Testis (tissue), 3 donors: Measurements from ENCODE around the gene WWC1. TPM values are rescaled to one million over a fixed set of nuclear protein-coding genes. Genes with fewer than 3 reads are reported as not detected.

Source experiments
- DNase-seq: peaks from one replicate; pipeline ENCODE4 v3.0.0-alpha.2; 2019
- H3K27ac ChIP-seq, 2 donors: fragments of 200-600 bp; sonication (generic); one replicate each; pipeline ENCODE4 v1.5.1; 2019
- H3K27me3 ChIP-seq: fragments of 200-600 bp; sonication (generic); one replicate; pipeline ENCODE4 v1.5.1; 2019
- H3K36me3 ChIP-seq: fragments of 200-600 bp; sonication (generic); one replicate; pipeline ENCODE4 v1.5.1; 2017; ENCODE audit warnings: low read depth; ENCODE audit errors: missing control alignments
- H3K4me1 ChIP-seq: fragments of 200-600 bp; sonication (generic); one replicate; pipeline ENCODE4 v1.5.1; 2019
- H3K4me3 ChIP-seq, 2 donors: fragments of 200-600 bp; sonication (generic); one replicate each; pipeline ENCODE4 v1.5.1; 2017 to 2019
- H3K9me3 ChIP-seq: fragments of 200-600 bp; sonication (generic); one replicate; pipeline ENCODE4 v1.5.1; 2017
- POLR2A ChIP-seq: fragments of 450-650 bp; IDR thresholded peaks from one replicate; pipeline ENCODE4 v1.6.1; 2017; ENCODE audit warnings: antibody characterized with exemption, mild to moderate bottlenecking, moderate library complexity
- WGBS, 2 donors: methylation state at CpG; one replicate each; pipeline ENCODE4 v1.1.5; 2018; 5-methylcytosine and 5-hydroxymethylcytosine counted together
- intact Hi-C: fragments of 100-400 bp; cut with DNase I; formaldehyde crosslinking; loops from one replicate; pipeline ENCODE4 v1.15.1; 2023; ENCODE audit warnings: low total_unique reads
- polyA plus RNA-seq: library from polyadenylated mRNA; stranded (reverse); fragments of 350-450 nt; fragmentation: Illumina TruSeq; extraction: RNeasy Lipid Tissue Mini Kit (QIAGEN cat#74804); gene quantifications from one replicate; pipeline ENCODE4 v1.2.3, GENCODE V29; 2014; ENCODE audit warnings: low read depth, low replicate concordance; ENCODE audit not compliant: insufficient read depth
- total RNA-seq, 2 donors: library from RNA; depleted of rRNA; stranded (reverse); fragments of >200 nt; gene quantifications; one replicate each; pipeline ENCODE4 v1.2.3, GENCODE V29; 2016
- TF ChIP-seq, protein P1 (sequence below), 3 experiments: fragments of 450-650 bp in 2 of 3; fragments of 200-600 bp in 1 of 3; sonication (generic) in 1 of 3; IDR thresholded peaks; one replicate each; pipeline ENCODE4 v1.5.1; 2016 to 2019; ENCODE audit warnings: antibody characterized with exemption in 3 of 3, mild to moderate bottlenecking in 2 of 3, moderate library complexity in 1 of 3

WWC1 gene
- total and polyA plus RNA-seq, 3 donors from 2014 or later = 3.7 to 6.0 (median 5.6) TPM

DNA sequence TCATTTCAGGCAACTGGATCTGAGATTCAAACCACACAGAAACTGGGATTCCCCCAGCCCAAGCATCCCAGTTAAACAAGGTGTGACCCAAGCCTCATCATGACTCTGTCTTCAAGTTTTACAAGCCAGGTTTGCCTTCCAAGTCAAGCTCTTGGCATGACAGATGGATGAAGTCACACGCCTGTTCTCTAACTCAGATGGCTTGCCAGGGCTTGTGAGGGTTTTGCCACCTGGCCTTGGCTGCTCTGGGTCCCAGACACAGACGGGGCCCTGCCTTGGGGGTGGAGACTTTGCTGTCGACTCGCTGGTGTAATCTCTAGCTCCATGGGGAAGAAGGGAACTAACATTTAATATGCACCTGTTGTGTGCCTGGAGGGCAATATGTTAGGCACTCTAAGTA lies 99.0 kb downstream of the WWC1 start:
- no peaks in the 10 kb centered on the region for H3K36me3 ChIP-seq
- no peaks in the 10 kb centered on the region for H3K27me3 ChIP-seq
- 85% methylated on average over 3 to 4 of the region's 4 CpGs for WGBS, 2 donors
- intact Hi-C loops = no loop called here
- no peak overlapping the region for H3K27ac ChIP-seq
- H3K4me3 ChIP-seq = no peak overlapping the region
- no peak for DNase-seq
- H3K9me3 ChIP-seq = no peaks in the 10 kb centered on the region
- H3K4me1 ChIP-seq = no peaks in the 10 kb centered on the region
- TF ChIP-seq, protein P1, sequence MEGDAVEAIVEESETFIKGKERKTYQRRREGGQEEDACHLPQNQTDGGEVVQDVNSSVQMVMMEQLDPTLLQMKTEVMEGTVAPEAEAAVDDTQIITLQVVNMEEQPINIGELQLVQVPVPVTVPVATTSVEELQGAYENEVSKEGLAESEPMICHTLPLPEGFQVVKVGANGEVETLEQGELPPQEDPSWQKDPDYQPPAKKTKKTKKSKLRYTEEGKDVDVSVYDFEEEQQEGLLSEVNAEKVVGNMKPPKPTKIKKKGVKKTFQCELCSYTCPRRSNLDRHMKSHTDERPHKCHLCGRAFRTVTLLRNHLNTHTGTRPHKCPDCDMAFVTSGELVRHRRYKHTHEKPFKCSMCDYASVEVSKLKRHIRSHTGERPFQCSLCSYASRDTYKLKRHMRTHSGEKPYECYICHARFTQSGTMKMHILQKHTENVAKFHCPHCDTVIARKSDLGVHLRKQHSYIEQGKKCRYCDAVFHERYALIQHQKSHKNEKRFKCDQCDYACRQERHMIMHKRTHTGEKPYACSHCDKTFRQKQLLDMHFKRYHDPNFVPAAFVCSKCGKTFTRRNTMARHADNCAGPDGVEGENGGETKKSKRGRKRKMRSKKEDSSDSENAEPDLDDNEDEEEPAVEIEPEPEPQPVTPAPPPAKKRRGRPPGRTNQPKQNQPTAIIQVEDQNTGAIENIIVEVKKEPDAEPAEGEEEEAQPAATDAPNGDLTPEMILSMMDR (IDR thresholded peaks at IDR 0.05) = no peak
- TF ChIP-seq POLR2A = no peak

DNA sequence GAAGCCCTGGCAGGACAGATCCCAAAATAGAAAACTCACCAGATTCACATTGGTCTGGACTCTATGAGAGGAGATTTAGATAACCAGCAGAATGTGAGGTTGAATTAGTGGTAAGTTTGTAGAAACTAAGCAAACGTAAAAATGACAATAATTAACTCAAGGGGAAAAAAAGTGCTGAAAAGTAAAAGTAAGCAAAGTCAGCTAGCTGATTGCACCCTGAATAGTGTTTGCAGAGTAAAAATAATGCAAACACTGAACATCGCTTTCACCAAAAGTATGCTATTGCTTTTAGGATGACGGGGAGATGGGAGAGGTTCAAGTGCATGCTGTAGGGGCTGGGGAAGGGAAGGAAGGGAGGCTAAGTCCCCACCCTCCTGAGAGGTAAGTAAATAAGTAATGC lies 102.3 kb downstream of the WWC1 start:
- Histone ChIP-seq H3K27me3 (no peaks in the 10 kb centered on the region), H3K4me3 (no peak overlapping the region), H3K36me3 (no peaks in the 10 kb centered on the region), H3K9me3 (no peaks in the 10 kb centered on the region), H3K27ac (no peak overlapping the region), H3K4me1 (no peaks in the 10 kb centered on the region)
- intact Hi-C loops = no loop called here
- 96 to 98% methylated on average over 3 of the region's 3 CpGs for WGBS, 2 donors
- DNase-seq = no peak
- TF ChIP-seq, protein P1 (IDR thresholded peaks at IDR 0.05) = no peak

DNA sequence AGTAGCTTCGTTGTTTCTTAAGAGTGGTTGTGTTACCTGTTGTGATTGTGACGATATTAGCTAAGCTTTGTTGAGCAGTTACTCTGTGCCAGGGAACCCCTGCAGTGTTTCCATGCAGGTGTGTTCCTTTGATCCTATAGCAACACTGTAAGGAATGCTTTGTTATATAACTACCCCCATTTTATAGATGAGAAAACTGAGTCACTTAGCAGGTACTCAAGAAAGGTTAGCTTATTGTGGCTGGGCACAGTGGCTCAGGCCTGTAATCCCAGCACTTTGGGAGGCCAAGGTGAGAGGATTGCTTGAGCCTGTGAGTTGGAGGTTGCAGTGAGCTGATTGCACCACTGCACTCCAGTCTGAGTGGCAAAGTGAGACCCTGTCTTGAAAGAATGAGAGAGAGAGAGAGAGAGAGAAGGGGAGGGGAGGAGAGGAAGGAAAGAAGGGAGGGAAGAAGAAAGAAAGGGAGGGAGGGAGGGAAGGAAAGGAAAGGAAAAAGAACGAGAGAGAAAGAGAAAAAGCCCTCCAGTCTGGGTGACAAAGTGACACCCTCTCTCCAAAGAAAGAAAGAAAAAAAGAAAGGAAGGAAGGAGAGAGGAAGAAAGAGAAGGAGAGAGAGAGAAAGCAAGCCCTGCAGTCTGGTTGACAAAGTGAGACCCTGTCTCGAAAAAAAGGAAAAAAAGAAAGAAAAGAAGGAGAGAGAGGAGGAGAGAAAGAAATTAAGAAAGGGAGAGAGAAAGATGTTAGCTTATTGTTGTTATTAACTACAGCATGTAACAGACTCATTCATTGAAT lies 109.2 kb downstream of the WWC1 start:
- intact Hi-C loops = no loop called here
- no peaks in the 10 kb centered on the region for H3K4me1 ChIP-seq
- H3K4me3 ChIP-seq = no peak overlapping the region
- no peak for TF ChIP-seq POLR2A
- TF ChIP-seq, protein P1 (IDR thresholded peaks at IDR 0.05) = no peak
- H3K9me3 ChIP-seq = no peaks in the 10 kb centered on the region
- H3K36me3 ChIP-seq = no peaks in the 10 kb centered on the region
- WGBS, 2 donors = 84 to 90% methylated on average over 4 of the region's 4 CpGs
- no peaks in the 10 kb centered on the region for H3K27me3 ChIP-seq
- no peak overlapping the region for H3K27ac ChIP-seq
- no peak for DNase-seq

- Histone ChIP-seq H3K27me3 (no peaks in the 10 kb centered on the region), H3K4me1 (no peaks in the 10 kb centered on the region), H3K4me3 (no peak overlapping the region), H3K27ac (no peak overlapping the region), H3K36me3 (no peaks in the 10 kb centered on the region), H3K9me3 (no peaks in the 10 kb centered on the region)
- WGBS, 2 donors = 66 to 78% methylated on average over 5 of the region's 5 CpGs
- DNase-seq = no peak
- TF ChIP-seq POLR2A = no peak
- TF ChIP-seq, protein P1 (IDR thresholded peaks at IDR 0.05) = no peak
- intact Hi-C loops = no loop called here
These were observed 109.8 kb downstream of the WWC1 start for GRCh38 chr5:168401226-168401625.

DNA sequence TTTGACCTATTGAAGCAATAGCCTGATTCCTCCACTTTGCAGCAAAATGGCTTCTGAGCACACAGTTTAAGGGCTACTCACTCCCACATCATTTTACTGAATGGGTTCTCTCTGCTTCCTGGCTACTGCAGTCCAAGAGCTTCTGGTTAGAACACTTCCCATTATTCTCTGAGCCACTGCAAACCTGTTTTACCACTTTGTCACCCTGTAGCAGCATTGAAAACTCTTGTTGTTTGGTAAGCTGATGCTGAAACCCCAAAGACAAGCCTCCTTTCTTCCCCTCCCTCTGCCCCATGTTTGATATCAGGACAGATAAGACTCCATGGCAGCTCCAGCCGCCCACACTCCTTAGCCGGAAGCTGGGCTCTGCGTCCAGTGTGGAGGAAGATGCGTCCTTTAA lies 110.4 kb downstream of the WWC1 start:
- no peak for DNase-seq
- no peak overlapping the region for H3K27ac ChIP-seq
- intact Hi-C loops = no loop called here
- no peaks in the 10 kb centered on the region for H3K4me1 ChIP-seq
- H3K27me3 ChIP-seq = no peaks in the 10 kb centered on the region
- WGBS, 2 donors = 86 to 87% methylated on average over 4 of the region's 4 CpGs
- H3K36me3 ChIP-seq = no peaks in the 10 kb centered on the region
- H3K4me3 ChIP-seq = no peak overlapping the region
- TF ChIP-seq, protein P1 (IDR thresholded peaks at IDR 0.05) = no peak
- TF ChIP-seq POLR2A = no peak
- H3K9me3 ChIP-seq = no peaks in the 10 kb centered on the region
